A549 (cell line): Measurements from ENCODE around the gene DERL2. TPM values are rescaled to one million over a fixed set of nuclear protein-coding genes. Genes with fewer than 3 reads are reported as not detected.

Source experiments
- ATOH8 ChIP-seq: fragments of 250-450 bp; sonication (Bioruptor Pico); IDR thresholded peaks from 2 replicates; pipeline ENCODE4 v1.5.0; 2020; ENCODE audit warnings: low read depth, mild to moderate bottlenecking, moderate library complexity
- CBX2 ChIP-seq: fragments of 200-600 bp; sonication (generic); IDR thresholded peaks from 2 replicates; pipeline ENCODE4 v1.6.1; 2016; ENCODE audit warnings: low read depth, mild to moderate bottlenecking, borderline replicate concordance
- CEBPB ChIP-seq, 2 experiments: fragments of >200 bp in 1 of 2; sonication (Bioruptor Twin) in 1 of 2; formaldehyde crosslinking in 1 of 2; IDR thresholded peaks; 2 replicates each; pipeline ENCODE4 v1.6.1; 2012 to 2016
- CHD4 ChIP-seq: fragments of 200-600 bp; sonication (generic); IDR thresholded peaks from 2 replicates; pipeline ENCODE4 v1.6.1; 2016; ENCODE audit warnings: antibody characterized with exemption, mild to moderate bottlenecking, borderline replicate concordance
- E2F6 ChIP-seq: IDR thresholded peaks from 2 replicates; pipeline ENCODE4 v1.6.1; 2012; ENCODE audit warnings: low read depth, borderline replicate concordance
- EHMT2 ChIP-seq: fragments of 200-600 bp; sonication (generic); IDR thresholded peaks from 2 replicates; pipeline ENCODE4 v1.6.1; 2016; ENCODE audit warnings: antibody characterized with exemption, low read depth, mild to moderate bottlenecking, moderate library complexity
- EP300 ChIP-seq, 2 experiments: fragments of >200 bp; sonication (Bioruptor Twin); formaldehyde crosslinking; IDR thresholded peaks; 2 replicates in 1 of 2; 3 replicates in 1 of 2; pipeline ENCODE4 v1.6.1; 2016 to 2017
- FOSB ChIP-seq: fragments of 250-450 bp; sonication (Bioruptor Pico); IDR thresholded peaks from 2 replicates; pipeline ENCODE4 v1.5.0; 2020; ENCODE audit warnings: mild to moderate bottlenecking, moderate library complexity
- FOSL2 ChIP-seq, 2 experiments: fragments of 450-650 bp in 1 of 2; fragments of >200 bp in 1 of 2; sonication (Bioruptor Twin) in 1 of 2; formaldehyde crosslinking; IDR thresholded peaks; 2 replicates each; pipeline versions ENCODE4 v1.5.0 to v1.6.1; 2016 to 2020; ENCODE audit warnings: mild to moderate bottlenecking in 1 of 2, moderate library complexity in 1 of 2
- GATA3 ChIP-seq: IDR thresholded peaks from 2 replicates; pipeline ENCODE4 v1.6.1; 2012; ENCODE audit warnings: borderline replicate concordance
- HES2 ChIP-seq: fragments of >200 bp; sonication (Bioruptor Twin); formaldehyde crosslinking; IDR thresholded peaks from 2 replicates; pipeline ENCODE4 v1.6.1; 2016
- HEYL ChIP-seq: fragments of 250-450 bp; sonication (Bioruptor Pico); IDR thresholded peaks from 2 replicates; pipeline ENCODE4 v1.8.0; 2021; ENCODE audit warnings: mild to moderate bottlenecking, moderate library complexity
- HMGXB4 ChIP-seq: fragments of 250-450 bp; sonication (Bioruptor Pico); IDR thresholded peaks from 2 replicates; pipeline ENCODE4 v1.5.0; 2021; ENCODE audit warnings: mild to moderate bottlenecking, moderate library complexity, borderline replicate concordance
- KDM5A ChIP-seq: fragments of 200-600 bp; sonication (generic); IDR thresholded peaks from 2 replicates; pipeline ENCODE4 v1.6.1; 2016; ENCODE audit warnings: antibody characterized with exemption, mild to moderate bottlenecking
- MAFK ChIP-seq: fragments of 450-650 bp; IDR thresholded peaks from 2 replicates; pipeline ENCODE4 v1.6.1; 2014; ENCODE audit not compliant: partially characterized antibody
- MAZ ChIP-seq: fragments of 150-350 bp; IDR thresholded peaks from 2 replicates; pipeline ENCODE4 v1.6.1; 2014; ENCODE audit warnings: antibody characterized with exemption, low read depth, low read length, borderline replicate concordance
- NFE2L2 ChIP-seq: fragments of 150-350 bp; conservative IDR thresholded peaks from 2 replicates; pipeline ENCODE4 v1.6.1; 2014; ENCODE audit warnings: low read length
- NPAS2 ChIP-seq: fragments of 250-450 bp; sonication (Bioruptor Pico); IDR thresholded peaks from 2 replicates; pipeline ENCODE4 v1.8.0; 2022; ENCODE audit warnings: mild to moderate bottlenecking, moderate library complexity, borderline replicate concordance
- PBX3 ChIP-seq: IDR thresholded peaks from 2 replicates; pipeline ENCODE4 v1.6.1; 2012
- POLR2AphosphoS2 ChIP-seq: conservative IDR thresholded peaks from 2 replicates; pipeline ENCODE4 v1.6.1; 2012; ENCODE audit warnings: low read length, improper control_type of control experiment, inconsistent platforms
- RAD21 ChIP-seq, 2 experiments: fragments of >200 bp in 1 of 2; sonication (Bioruptor Twin) in 1 of 2; formaldehyde crosslinking in 1 of 2; IDR thresholded peaks in 1 of 2; conservative IDR thresholded peaks in 1 of 2; 2 replicates in 1 of 2; 3 replicates in 1 of 2; pipeline ENCODE4 v1.6.1; 2012 to 2018; ENCODE audit warnings: inconsistent platforms in 1 of 2
- RARB ChIP-seq: fragments of 250-450 bp; sonication (Bioruptor Pico); IDR thresholded peaks from 2 replicates; pipeline ENCODE4 v1.8.0; 2021; ENCODE audit warnings: mild to moderate bottlenecking, moderate library complexity
- RCOR1 ChIP-seq: fragments of 150-350 bp; IDR thresholded peaks from 2 replicates; pipeline ENCODE4 v1.6.1; 2014; ENCODE audit warnings: antibody characterized with exemption, low read length, low read depth
- REST ChIP-seq: fragments of 200-600 bp; sonication (generic); IDR thresholded peaks from 2 replicates; pipeline ENCODE4 v1.6.1; 2016; ENCODE audit warnings: antibody characterized with exemption, mild to moderate bottlenecking, moderate library complexity
- RFX5 ChIP-seq: fragments of 450-650 bp; IDR thresholded peaks from 2 replicates; pipeline ENCODE4 v1.7.1; 2014; ENCODE audit warnings: antibody characterized with exemption, mild to moderate bottlenecking, moderate library complexity
- RNF2 ChIP-seq: fragments of 200-600 bp; sonication (generic); IDR thresholded peaks from 2 replicates; pipeline ENCODE4 v1.6.1; 2016; ENCODE audit warnings: low read depth, mild to moderate bottlenecking, antibody characterized with exemption, moderate library complexity, borderline replicate concordance
- TFCP2L1 ChIP-seq: fragments of 250-450 bp; sonication (Bioruptor Pico); IDR thresholded peaks from 2 replicates; pipeline ENCODE4 v1.5.0; 2021; ENCODE audit warnings: mild to moderate bottlenecking
- TP53 ChIP-seq: fragments of 250-450 bp; sonication (Bioruptor Pico); IDR thresholded peaks from 2 replicates; pipeline ENCODE4 v1.5.0; 2021; ENCODE audit warnings: mild to moderate bottlenecking, moderate library complexity
- USF2 ChIP-seq: fragments of 450-650 bp; IDR thresholded peaks from 2 replicates; pipeline ENCODE4 v1.6.1; 2014; ENCODE audit warnings: antibody characterized with exemption
- ZC3H11A ChIP-seq: fragments of 450-650 bp; IDR thresholded peaks from 2 replicates; pipeline ENCODE4 v1.6.1; 2014; ENCODE audit warnings: antibody characterized with exemption, mild to moderate bottlenecking
- ZNF302 ChIP-seq: fragments of 250-450 bp; sonication (Bioruptor Pico); IDR thresholded peaks from 2 replicates; pipeline ENCODE4 v1.9.0; 2021; ENCODE audit warnings: inconsistent platforms, mild to moderate bottlenecking, moderate library complexity
- ZSCAN20 ChIP-seq: fragments of 250-450 bp; sonication (Bioruptor Pico); IDR thresholded peaks from 2 replicates; pipeline ENCODE4 v1.8.0; 2022; ENCODE audit warnings: mild to moderate bottlenecking, moderate library complexity
- polyA plus RNA-seq, 4 experiments: library from polyadenylated mRNA; depleted of rRNA in 3 of 4; stranded (reverse); fragments of >200 nt; fragmentation: RNase III in 1 of 4; extraction: RNeasy Plus Mini Kit Qiagen cat#74134 plus additional on column Dnase treatment in 1 of 4; gene quantifications; 2 replicates in 3 of 4; 3 replicates in 1 of 4; pipeline ENCODE4 v1.2.3, GENCODE V29; 2011 to 2017

DERL2 gene
- polyA plus RNA-seq, 2 of the 4 experiments (the other 2 are of a cell fraction): 113 to 139 TPM

- TF ChIP-seq NPAS2 (CRISPR knock-in tag) (no peak; the same call in 1 of the 2 replicates), RAD21 (conservative IDR thresholded peaks at IDR 0.05 in 1 of 2, IDR thresholded peaks at IDR 0.05 in 1 of 2) (peak; percentile 74 to 81), USF2 (no peak), ZC3H11A (no peak), ZSCAN20 (no peak), RFX5 (peak; percentile 67), KDM5A (peak; percentile 52; the same call in 1 of the 2 replicates), REST (no peak), POLR2AphosphoS2 (no peak), HEYL (CRISPR knock-in tag) (no peak), TFCP2L1 (CRISPR knock-in tag) (no peak; the same call in 1 of the 2 replicates), MAZ (no peak), GATA3 (no peak), EHMT2 (no peak), EP300 (IDR thresholded peaks at IDR 0.05) (no peak), ZNF302 (CRISPR knock-in tag) (no peak), HES2 (no peak), RNF2 (no peak), CEBPB (IDR thresholded peaks at IDR 0.05) (no peak), RCOR1 (no peak), NFE2L2 (no peak), ATOH8 (CRISPR knock-in tag) (no peak), MAFK (no peak), CBX2 (no peak), CHD4 (no peak), FOSL2 (IDR thresholded peaks at IDR 0.05) (no peak), FOSL2 (CRISPR knock-in tag; IDR thresholded peaks at IDR 0.05) (no peak), PBX3 (no peak), E2F6 (peak; percentile 87), RARB (CRISPR knock-in tag) (no peak), TP53 (CRISPR knock-in tag) (0 out of 2 replicates have a peak, but pooled peaks have one; percentile 22), FOSB (CRISPR knock-in tag) (no peak), HMGXB4 (peak; percentile 81; the same call in 1 of the 2 replicates)
Observed at GRCh38 chr17:5438716-5439445, 47.1 kb downstream of the DERL2 start, which contains the start of gene C1QBP (continued).
